Left cardiac atrium (tissue), 4 donors: ENCODE data around the gene SYNGR2. TPM values are rescaled to one million over a fixed set of nuclear protein-coding genes. Genes with fewer than 3 reads are reported as not detected.

ENCODE experiments used
- ATAC-seq, 2 donors: fragments of 200-7000 bp; cut with Tn5 transposase; one replicate each; pipeline ENCODE4 v1.9.1; 2020; ENCODE audit warnings: mild to moderate bottlenecking in 2 of 2, moderate library complexity in 2 of 2
- DNase-seq: peaks from one replicate; pipeline ENCODE4 v3.0.0-alpha.2; 2020
- intact Hi-C, 2 donors: fragments of 100-400 bp; cut with DNase I; formaldehyde crosslinking; loops; one replicate each; pipeline versions ENCODE4 v1.14.1 to v1.15.1; 2022 to 2023
- total RNA-seq, 2 donors: library from RNA; stranded (reverse); fragmentation: NEBNext Ultra II Directional; extraction: Animal tissue kit (Norgen Biotek cat#: 25700); gene quantifications; one replicate each; pipeline ENCODE4 v1.2.1, GENCODE V29; 2021
- donor health status: DM: no; HTN: yes; CAD: no.
- donor health status: DM: no; HTN: yes; CAD: no; lungs with severe emphysema.
- donor health status: DM: yes; HTN: yes; CAD: no.
- donor health status: Dilated cardiomyopathy.

SYNGR2 gene
- total RNA-seq, 2 donors from 2014 or later, result 73.4 to 84.5 TPM

GRCh38 chr17:78219396-78220150 is 51.2 kb downstream of the SYNGR2 start:
- intact Hi-C loops, result no loop called here

More at GRCh38 chr17:78219396-78220150, 51.2 kb downstream of the SYNGR2 start:
- DNase-seq (no peak), ATAC-seq (no peak)

Other genes starting within 250 kb of the SYNGR2 start
- 10 to 100 TPM; 21.1 to 24.5 TPM for gene TNRC6C, start 209.9 kb upstream of the SYNGR2 start, total RNA-seq
- gene TMC6, start 39.8 kb upstream of the SYNGR2 start, total RNA-seq, result 10 to 100 TPM; 24.9 to 32.0 TPM
- gene TMC8, start 37.8 kb upstream of the SYNGR2 start, total RNA-seq, result 1 to 10 TPM; 3.8 to 4.3 TPM
- gene C17orf99, start 22.2 kb upstream of the SYNGR2 start, total RNA-seq, result not detected
- 1 to 10 TPM; 1.8 to 7.7 TPM for gene TK1, start 18.5 kb downstream of the SYNGR2 start, total RNA-seq
- gene AFMID, start 18.8 kb downstream of the SYNGR2 start, total RNA-seq, result 10 to 100 TPM; 20.8 to 30.9 TPM
- gene BIRC5, start 45.7 kb downstream of the SYNGR2 start, total RNA-seq, result 1 to 10 TPM in 1 of 2 donors, under 1 TPM in 1; 0.16 to 1.6 TPM
- gene TMEM235, start 63.0 kb downstream of the SYNGR2 start, total RNA-seq, result not detected
- gene SOCS3, start 191.5 kb downstream of the SYNGR2 start, total RNA-seq, result 10 to 100 TPM; 15.1 to 78.1 TPM
- 10 to 100 TPM; 17.7 to 24.3 TPM for gene PGS1, start 210.1 kb downstream of the SYNGR2 start, total RNA-seq